KG1 (cell line): ENCODE measurements around the gene CIZ1.
"Not testable (repeated sequence)": the region's sequence is repeated elsewhere in the genome, so short reads cannot be mapped to it uniquely, and the experiment has no call there.

Experiments
- DNase-seq: peaks from one replicate; lab custom pipeline; 2025; lab: John Stamatoyannopoulos, UW

The CIZ1 gene

DNA sequence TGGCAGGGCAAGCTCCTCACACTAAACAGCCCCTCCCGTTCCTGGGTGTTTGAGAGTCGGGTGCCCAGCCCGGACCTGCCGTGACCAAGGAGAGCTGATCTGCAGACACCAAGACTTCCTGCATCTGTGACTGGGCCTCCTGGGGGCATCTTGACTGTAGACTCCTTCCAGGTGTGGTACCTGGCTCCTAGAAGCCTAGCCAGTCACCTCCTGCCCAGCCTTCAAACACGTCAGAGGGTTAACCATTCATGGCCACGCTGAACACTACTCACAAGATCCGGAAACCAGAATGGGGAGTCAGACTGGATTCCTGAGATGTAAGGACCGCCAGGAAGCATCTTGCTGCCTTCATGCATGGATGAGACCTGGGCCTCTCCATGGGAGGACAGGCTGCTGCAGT is 45.8 kb downstream of the CIZ1 start:
- no peak for DNase-seq

DNA sequence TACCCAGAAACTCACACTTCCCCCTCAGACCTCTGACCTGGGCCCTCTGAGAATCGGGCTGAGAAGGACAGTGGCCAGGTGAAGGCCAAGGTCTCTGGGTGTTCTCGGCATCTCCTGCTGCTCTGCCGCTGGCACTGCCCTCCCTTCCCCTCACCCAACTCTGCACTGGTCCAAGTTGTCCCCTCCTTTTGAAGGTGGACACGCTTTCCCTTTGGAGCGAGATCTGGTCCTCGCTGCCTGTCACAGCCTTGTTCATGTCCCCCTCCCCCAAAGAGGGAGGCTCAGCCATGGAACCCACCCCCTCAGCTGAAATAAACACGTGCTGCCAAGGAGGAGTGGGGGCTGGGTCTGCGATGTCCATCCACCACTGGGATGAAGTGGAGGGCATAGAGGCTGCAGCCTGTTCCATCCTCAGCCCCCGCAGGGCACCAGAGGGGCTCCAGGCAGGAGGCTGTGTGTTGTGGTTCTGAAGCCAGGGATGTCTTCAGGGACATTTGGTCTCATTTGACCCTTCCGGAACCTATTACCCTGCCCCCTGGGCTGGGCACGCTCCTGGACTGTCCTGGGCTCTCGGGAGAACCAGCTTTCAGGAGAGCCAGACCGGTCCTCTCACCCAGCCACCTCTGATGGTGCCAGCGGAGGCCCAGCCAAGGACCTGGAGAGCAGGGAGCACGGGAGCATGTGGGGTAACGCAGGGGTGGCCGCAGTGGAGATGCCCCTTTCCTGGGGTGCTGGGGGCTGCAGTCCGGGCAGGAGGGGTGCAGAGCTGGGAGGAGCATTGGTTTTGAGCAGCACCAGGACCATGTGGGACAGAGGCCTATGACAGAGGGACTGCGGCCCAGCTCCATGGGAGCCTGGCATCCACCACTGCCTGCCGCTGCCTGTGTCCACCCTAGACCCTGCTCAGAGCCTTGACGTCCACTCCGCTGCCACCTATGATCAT is 46.9 kb downstream of the CIZ1 start:
- no peak for DNase-seq

DNA sequence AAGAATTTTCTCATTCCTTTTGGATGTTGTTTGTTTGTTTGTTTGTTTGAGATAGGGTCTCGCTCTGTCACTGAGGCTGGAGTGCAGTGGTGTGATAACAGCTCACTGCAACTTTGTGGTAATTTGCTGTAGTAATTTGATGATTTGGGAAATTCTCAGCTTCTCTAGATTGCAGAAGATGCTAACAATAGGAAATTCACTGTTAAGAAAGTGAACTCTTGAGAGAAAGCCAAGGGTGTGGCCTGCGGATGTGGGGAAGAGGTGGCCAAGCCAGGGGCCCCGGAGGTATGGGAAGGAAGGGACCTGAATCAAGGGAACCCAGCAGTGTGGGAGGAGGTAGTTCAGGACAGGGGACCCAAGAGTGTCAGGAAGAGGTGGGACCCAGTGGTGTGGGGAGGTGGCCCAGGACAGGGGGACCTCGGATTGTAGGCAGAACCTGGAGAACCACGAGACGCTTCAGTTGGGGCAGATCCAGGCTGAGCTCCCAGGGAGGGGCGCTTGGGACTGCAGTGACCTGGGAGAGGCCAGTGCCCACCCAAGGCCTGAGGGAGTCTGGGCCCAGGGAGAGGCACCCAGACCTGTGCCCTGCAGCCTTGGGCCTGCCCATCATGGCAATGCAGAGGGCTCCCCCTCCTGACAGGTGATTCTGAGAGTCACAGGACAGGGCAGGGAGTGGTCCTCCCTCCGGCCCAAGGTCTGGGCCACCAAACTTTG is 47.7 kb downstream of the CIZ1 start:
- no peak for DNase-seq

DNA sequence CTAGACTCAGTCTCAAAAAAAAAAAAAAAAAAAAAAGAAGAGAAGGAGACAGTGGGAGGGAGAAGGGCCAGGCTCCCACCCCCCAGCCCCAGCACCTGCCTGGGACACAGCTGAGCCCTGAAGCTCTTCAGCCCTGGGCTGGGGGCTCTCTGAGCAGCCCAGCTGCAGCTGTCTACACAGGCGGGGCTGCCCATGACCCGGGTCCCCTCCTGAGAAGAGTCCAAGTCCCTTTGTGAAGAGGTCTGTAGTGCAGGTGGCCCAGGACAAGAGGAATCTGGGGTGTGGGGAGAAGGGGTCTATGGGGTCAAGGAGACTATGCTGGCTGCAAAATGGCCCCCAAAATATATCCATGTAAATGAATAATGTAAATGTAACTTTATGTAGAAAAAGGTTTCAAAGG is 48.8 kb downstream of the CIZ1 start:
- no peak for DNase-seq

DNA sequence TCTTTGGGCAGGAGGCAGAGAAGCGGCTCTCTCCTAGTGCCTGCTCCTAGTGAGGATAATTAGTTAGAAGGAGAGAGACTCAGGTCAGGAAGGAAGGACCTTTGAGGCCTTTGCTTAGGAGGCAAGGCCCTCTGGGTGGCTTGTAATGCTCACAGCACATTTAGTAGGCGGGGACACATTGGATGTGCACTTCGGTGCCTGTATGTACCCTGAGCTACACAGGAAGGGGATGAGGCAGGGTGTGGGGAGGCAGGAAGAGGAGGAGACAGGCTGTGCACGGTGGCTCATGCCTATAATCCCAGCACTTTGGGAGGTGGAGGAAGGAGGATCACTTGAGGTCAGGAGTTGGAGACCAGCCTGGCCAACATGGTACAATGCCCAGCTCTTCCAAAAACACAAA is 49.3 kb downstream of the CIZ1 start:
- DNase-seq, result no peak

DNA sequence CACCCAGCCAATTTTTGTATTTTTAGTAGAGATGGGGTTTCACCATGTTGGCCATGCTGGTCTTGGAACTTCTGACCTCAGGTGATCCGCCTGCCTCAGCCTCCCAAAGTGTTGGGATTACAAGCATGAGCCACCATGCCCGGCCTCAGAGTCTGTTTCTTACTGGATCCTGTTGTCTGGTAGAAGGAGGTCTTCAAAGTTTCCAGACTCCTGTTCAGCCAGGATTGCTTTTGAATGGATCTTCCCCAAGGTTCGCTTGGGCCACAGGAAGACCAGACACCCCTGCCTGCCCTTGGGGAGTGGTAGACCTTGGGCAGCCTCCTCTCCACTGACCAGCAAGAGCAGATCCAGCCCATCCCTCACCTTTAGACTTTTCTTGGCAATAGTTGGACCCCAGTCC is 49.8 kb downstream of the CIZ1 start:
- no peak for DNase-seq

DNA sequence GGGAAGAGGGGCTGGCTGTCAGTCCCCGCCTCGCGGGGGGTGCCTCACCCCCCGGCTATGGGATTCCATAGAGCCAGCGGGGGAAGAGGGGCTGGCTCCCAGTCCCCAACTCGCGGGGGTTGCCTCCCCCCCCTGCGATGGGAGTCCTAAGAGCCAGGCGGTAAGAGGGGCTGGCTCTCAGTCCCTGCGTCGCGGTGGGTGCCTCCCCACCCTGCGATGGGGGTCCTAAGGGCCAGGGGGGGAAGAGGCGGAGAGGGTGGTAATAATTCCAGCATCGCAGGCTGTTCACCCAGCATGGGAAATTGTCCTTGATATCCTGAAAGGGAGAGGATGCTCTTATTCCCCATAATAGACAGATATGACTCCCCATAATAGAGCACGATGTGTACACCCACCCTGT is 51.8 kb downstream of the CIZ1 start:
- DNase-seq, result no peak

DNA sequence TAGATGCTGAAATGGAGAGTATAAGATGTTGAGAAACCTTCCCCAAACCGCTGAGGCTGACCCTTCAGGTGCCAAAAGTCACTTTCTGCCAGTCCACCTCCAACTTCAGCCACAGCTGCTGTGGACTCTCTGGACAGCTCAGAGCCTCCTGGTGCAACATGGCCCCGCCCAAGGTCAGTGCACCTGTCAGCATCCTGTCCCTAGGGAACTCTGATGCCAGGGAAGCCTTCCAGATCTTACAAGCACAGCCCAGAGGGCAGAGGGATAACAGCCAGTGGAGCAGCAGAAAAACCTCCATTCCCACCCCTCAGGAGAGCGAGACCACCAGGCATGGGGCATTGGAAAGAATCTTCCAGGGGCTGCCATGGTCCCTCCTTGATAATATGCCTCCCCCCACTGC is 53.4 kb downstream of the CIZ1 start:
- no peak for DNase-seq

DNA sequence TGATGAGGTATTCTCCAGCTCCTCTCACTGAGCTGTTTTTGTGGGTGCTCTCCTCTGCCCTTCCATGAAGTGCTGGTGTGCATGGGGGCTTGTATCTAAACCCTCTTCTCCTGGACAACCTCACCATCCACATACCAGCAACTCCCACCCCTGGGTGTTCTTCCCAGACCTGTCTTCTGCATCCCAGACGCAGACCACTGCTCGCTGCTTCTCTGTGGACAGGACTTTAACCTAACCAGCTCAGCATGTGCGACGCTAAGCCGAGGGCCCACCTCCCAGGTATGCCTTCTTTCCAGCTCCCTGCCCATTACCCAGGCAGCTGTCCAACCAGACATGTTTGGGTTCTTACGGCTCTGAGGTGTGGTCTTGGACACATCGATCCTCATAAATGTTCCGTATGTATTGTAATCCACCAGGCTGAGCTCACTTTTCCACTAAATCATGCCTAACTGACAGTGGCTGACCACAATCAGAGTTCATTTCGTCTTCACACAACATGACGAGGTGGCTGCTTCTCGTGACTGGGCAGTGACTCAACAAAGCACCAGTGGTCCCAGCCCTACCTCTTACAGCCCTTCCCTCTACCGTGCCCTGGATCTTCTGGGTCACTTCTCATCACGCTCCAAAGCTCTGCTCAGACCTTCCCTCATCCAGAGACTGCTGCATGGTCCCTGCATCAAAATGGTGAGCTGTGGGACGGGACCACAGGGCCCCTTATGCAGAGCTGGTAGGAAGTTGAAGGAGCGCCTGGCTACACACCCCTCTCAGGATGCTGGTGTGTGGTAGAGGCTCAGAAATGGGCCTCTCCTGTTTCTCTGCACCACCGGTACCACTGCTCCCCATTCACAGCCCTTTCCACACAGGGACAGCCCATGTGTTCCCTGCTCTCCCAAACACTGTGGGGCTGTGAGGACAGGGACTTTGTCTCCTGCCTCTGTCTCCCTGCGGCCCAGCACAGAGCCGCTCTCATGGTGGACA is 54.3 kb downstream of the CIZ1 start:
- DNase-seq, result no peak

DNA sequence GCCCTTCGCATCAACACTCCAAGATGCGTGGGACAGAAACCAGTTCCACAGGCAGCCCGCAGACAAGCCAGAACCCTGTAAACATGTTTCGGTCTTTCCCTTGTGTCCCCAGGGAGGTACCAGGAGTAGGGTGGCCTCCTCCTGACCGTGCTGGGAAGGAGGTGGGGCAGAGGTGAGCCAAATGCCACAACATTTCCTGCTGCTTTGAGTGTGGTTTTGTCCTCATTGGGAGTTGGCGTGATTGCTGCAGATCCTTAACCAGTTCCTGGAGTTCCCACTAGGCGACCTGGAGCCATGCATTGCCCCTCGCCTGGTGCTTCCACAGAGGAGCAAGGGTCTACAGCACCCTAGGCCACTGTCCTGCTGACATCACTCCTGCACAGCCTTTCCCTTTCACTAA is 55.8 kb downstream of the CIZ1 start:
- DNase-seq, result not testable (repeated sequence)

DNA sequence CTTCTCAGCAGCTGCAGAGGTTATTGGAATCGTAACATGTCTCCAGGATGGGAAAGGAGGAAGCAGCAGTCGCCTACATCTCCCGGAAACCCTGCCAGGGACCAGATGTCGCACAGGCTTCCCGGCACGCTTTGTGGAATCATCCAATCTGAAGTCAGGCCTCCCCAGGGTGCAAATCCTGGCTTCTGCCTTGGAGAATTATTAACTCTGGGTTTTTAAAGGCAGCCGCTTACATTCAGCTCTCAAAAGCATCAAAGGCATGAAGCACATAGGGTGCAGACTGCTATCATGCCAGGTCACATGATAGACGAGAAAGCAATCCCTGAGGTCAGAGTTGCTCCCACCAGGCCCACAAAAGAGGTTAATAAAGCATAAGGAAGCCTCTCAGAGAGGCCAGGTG is 59.2 kb downstream of the CIZ1 start:
- DNase-seq, result not testable (repeated sequence)

DNA sequence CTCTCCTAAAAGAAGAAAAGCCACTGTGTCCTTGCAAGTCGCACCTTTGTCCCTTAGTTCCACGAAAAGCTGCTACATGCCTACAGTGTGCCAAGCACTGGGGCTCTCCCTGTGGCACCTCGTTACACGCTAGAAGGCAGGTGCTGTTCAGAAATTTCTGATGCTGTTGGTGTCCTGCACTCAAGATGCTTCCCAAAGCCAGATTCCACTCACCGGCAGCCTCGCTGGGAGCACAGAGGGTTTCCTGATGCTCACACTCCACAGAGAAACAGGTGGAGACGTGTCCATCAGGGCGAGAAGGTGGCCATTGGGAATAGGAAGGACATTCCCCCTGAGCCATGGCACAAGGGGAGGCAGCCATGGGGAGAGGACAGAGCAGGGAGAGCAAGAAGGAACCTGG is 60.0 kb downstream of the CIZ1 start:
- DNase-seq, result not testable (repeated sequence)

DNA sequence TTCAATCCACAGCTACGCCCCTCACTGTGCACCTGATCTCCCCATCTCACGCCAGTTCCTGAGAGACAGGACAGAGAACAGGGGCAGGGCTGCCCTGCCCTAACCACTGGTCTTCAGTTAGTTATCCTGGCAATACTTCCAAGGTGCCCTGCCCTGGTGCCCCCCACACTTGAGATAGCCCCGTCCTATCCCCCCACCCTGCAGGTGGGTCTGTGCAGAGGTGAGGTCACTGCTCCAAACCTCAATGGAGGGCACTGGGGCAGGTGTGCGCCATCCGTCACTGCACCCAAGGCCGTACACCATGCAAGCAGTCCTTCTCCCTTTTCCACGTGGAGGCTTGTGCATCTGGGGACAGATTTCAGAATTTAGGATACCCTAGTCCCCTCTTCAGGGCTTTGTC is 60.7 kb downstream of the CIZ1 start:
- not testable (repeated sequence) for DNase-seq

DNA sequence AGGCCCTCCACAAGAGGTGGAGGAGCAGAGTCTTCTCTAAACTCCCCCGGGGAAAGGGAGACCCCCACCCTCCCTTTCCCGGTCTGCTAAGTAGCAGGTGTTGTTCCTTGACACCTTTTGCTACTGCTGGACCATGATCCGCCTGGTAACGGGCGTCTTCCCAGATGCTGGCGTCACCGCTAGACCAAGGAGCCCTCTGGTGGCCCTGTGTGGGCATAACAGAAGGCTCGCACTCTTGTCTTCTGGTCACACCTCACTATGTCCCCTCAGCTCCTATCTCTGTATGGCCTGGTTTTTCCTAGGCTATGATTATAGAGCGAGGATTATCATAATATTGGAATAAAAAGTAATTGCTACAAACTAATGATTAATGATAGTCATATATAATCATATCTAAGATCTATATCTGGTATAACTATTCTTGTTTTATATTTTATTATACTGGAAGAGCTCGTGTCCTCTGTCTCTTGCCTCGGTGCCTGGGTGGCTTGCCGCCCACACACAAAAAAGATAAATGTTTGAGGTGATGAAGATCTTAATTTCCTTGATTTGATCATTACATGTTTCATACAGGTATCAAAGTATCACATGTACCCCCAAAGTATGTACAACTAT is 61.3 kb downstream of the CIZ1 start:
- DNase-seq, result not testable (repeated sequence)

DNA sequence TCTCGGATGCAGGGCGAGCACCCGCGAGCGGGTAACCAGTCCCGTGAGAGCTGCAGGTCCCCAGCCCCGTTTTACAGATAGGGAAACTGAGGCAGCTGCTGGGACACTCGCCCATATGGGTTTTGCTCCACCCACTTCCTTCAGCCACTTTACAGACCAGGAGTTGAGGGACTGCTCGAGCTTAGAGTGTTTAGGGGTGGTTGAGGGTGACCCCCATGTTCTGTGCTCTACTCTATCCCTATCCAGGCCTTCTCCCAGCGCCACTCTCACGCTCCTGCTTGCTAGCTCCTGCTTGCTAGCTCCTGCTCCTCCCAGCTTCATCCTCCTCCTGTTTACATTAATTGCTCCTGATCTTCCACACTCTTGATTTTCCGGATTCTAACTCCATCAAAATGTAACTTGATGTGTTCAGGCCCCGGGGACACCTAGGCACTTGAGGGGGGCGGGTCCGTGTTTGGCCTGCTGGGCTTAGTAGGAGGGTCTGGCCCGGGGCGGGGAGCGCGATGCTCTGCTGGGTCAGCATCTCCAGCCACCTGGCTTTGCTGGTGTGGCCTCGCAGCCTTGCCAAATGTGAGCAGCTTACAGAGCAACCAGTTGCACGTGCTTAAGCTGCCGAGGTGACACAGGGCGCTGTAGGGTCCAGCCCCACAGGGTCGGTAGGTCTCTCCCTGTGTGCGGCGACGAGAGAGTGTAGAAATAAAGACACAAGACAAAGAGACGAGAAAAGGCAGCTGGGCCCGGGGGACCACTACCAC is 62.4 kb downstream of the CIZ1 start:
- DNase-seq, result no peak

DNA sequence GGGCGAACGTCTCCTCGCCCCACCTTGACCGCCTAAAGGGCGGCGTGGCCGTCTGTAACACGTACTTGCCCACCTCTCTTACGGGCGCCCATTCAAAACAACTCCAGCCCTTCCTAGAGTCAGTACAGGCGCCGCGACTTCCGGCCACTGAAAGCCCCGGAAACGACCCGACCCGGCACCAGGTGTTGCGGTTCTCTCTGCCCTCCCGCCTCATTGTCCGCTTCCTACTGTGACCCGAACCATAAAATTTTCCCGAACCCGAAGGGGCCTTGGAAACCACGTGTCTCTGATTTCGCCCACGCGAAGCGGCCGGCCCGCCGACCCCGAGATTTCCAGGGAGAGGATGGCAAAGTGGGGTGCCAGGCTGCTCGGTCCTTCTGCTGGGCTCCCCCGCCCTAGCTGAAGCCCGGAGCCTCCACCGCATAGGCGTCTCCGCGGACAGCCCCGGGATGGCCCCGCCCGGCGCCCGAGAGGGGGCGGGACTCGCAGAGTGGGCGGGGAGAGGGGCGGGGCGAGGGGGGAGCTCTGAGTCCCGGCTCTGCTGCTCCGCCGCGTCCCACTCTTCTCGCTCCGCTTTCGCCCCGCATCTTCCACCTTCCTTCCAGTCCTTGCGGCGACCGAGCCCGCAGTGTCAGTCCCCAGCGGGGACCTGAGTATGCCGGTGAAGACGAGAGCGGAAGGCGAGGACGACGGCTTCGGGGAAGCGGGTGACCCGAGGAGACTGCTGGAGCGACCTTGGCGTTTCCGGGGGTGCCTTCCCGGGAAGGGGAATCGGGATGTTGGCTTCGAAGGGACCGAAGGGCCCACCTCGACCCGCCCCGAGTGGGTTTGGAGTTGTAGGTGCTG is 63.2 kb downstream of the CIZ1 start:
- DNase-seq, result peak; percentile 68

DNA sequence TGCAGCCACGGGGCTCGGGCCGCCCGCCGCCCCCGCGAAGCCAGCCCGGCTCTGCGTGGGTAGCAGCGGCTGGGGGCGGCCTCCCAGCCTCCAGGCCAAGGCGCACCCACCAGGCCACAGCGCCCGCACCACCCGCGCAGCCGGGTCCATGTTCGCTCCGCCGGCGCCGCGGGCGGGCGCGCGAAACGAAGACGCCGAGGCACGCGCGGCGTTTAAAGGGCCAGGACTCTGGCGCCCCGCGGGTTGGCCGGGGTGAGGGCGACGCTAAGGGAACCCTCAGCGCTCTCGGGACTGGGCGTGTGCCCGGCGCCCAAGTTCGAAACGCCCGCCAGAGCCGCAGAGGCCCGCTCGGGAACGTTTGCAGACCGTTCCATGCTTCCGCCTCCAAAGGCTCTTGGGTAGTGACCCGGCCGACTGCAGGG is 63.8 kb downstream of the CIZ1 start, which contains the start of gene PTGES2:
Gene PTGES2 (minus strand): TSS at position 162 of the 422 bp plus-strand sequence. CDS start 12 bp downstream, at position 150.
- peak; percentile 43 for DNase-seq

DNA sequence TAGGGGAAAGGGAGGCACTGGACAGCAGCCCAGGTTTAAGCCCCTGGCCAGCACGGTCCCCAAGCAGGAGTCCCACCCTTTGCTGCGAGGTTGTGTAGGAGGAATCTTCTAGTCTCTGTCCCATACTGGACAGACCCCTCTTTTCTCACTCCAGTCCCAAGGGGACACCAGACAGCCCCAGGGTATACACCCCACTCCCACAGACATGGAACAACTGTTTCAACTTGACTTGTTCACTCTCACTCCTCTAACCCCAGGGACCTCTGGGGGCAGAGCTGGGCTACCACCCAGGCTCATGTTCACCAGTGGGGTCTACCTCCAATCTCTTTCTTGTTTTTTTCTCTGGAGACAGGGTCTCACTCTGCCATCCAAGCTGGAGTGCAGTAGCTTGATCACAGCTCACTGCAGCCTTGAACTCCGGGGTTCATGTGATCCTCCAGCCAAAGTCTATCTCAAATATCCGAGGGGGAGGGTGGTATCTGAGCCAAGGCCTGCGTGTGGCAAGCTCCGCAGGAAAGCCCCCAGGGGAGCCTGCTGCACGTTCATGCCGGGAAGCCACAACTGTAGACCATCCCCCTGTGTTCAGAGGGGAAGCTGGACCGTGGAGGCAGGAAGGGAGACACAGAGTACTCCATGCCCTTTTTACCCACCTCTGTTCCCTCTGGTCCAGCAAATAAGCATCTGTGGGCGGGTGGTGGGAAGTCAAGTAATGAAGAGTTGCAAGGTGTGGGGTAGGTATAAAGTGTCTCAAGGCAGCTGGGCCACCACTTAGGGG is 65.6 kb downstream of the CIZ1 start:
- no peak for DNase-seq
